ENCODE data around the gene RTN4R.

RTN4R gene

DNA sequence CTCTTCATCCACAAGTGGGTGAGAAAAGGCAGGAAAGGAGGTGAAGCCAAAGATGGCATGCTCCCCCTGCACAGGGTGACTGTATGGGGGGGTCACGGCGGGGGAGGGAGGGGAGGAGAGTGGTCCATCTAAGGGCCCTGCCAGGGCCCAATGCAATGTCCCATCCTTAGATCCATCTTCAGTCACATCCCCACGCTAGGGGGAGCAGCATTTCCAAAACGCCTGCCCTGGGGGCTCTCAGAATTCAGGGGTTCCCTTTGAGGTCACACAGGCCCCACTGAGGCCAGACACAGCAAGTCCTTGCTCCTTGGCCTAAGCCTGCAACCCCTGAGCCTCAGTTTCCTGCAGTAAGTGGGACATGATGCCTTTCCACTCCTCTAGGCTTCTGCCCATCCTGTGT, 52.4 kb downstream of the RTN4R start:
- Histone ChIP-seq H3K4me1 (peaks cover 4 to 36% (median 32%) of the 10 kb centered on the region in 4 donors), H3K36me3 (no peaks in the 10 kb centered on the region), H3K4me3 (no peak overlapping the region), H3K9me3 (peaks cover 0 to 6% (median 0%) of the 10 kb centered on the region in 3 donors), H3K27ac (no peak overlapping the region), H3K27me3 (no peaks in the 10 kb centered on the region)
- DNase-seq = no peak
- TF ChIP-seq, protein P1, sequence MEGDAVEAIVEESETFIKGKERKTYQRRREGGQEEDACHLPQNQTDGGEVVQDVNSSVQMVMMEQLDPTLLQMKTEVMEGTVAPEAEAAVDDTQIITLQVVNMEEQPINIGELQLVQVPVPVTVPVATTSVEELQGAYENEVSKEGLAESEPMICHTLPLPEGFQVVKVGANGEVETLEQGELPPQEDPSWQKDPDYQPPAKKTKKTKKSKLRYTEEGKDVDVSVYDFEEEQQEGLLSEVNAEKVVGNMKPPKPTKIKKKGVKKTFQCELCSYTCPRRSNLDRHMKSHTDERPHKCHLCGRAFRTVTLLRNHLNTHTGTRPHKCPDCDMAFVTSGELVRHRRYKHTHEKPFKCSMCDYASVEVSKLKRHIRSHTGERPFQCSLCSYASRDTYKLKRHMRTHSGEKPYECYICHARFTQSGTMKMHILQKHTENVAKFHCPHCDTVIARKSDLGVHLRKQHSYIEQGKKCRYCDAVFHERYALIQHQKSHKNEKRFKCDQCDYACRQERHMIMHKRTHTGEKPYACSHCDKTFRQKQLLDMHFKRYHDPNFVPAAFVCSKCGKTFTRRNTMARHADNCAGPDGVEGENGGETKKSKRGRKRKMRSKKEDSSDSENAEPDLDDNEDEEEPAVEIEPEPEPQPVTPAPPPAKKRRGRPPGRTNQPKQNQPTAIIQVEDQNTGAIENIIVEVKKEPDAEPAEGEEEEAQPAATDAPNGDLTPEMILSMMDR (IDR thresholded peaks at IDR 0.05) = no peak
- intact Hi-C loops (cut with DNase I; ENCODE audit: low total_unique reads) = no loop called here

DNA sequence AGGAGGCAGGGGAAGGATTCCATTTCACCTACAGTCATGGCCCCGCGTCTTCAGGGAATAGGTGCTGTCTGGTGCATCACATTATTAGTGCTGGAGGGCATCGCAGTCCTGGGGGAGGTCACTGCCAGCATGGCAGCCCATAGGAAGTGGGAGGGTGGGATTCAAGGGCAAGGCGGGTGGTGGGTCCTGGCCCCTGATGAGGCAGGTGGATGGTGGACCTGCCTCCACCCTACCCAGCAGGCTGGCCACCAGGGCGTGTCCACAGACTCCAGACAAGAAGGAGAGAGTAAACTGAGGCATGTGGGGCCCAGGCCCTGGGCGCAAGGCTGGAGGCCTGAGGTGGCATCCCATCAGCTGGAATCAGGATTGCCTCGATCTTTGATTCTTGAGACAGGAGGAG, 53.3 kb downstream of the RTN4R start:
- Histone ChIP-seq H3K27me3 (no peaks in the 10 kb centered on the region), H3K4me3 (no peak overlapping the region), H3K4me1 (peaks cover 4 to 43% (median 35%) of the 10 kb centered on the region in 4 donors), H3K36me3 (no peaks in the 10 kb centered on the region), H3K9me3 (peaks cover 0 to 5% (median 0%) of the 10 kb centered on the region in 3 donors), H3K27ac (no peak overlapping the region)
- no peak for DNase-seq
- TF ChIP-seq, protein P1 (IDR thresholded peaks at IDR 0.05) = no peak
- intact Hi-C loops (cut with DNase I; ENCODE audit: low total_unique reads) = no loop called here

DNA sequence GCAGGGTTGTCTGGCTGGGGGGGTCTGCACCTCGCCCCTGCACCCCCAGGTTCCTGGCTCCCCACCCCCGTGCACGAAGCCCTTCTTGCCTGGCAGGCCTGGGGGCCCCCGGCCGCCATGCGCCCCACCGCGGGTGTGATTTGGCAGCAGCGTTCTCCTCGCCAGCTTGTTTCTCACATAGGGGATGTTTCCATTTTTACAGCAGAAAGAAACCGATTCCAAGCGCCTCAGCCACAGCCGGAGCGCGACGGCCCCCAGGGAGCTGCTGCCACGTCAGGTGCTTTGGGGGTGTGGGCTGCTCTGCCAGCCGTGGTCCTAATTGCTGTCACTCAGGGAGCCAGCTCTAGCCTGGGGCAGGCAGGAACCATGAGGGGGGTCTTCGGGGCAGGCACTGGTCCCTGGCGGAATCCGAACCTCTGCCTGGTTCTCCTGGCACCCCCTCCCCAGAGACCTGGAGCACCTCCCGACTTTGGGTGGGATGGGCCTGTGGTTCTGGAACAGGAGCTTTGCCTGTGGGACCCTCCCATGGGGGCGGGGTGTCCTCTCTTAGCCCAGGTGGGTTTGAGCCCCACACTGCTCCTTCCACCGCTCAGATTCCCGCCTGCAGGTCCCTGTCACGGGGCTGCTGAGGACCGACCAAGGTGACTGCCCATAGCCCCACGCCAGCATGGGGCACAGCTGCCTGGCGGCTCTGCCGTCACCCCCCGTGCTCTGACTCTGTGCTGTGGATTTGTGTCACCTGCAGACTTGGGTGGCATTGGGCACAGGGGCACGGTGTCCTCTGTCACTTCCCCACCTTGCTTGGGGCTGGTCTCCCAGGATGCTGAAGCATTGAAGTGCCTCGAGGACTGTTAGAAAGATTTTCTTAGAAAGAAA, 54.0 kb downstream of the RTN4R start:
- TF ChIP-seq, protein P1 (IDR thresholded peaks at IDR 0.05) = no peak
- Histone ChIP-seq H3K27me3 (no peaks in the 10 kb centered on the region), H3K9me3 (no peaks in the 10 kb centered on the region), H3K36me3 (no peaks in the 10 kb centered on the region), H3K4me1 (peaks cover 4 to 49% (median 35%) of the 10 kb centered on the region in 4 donors), H3K4me3 (no peak overlapping the region), H3K27ac (no peak overlapping the region)
- no peak for DNase-seq
- intact Hi-C loops (cut with DNase I; ENCODE audit: low total_unique reads) = no loop called here

DNA sequence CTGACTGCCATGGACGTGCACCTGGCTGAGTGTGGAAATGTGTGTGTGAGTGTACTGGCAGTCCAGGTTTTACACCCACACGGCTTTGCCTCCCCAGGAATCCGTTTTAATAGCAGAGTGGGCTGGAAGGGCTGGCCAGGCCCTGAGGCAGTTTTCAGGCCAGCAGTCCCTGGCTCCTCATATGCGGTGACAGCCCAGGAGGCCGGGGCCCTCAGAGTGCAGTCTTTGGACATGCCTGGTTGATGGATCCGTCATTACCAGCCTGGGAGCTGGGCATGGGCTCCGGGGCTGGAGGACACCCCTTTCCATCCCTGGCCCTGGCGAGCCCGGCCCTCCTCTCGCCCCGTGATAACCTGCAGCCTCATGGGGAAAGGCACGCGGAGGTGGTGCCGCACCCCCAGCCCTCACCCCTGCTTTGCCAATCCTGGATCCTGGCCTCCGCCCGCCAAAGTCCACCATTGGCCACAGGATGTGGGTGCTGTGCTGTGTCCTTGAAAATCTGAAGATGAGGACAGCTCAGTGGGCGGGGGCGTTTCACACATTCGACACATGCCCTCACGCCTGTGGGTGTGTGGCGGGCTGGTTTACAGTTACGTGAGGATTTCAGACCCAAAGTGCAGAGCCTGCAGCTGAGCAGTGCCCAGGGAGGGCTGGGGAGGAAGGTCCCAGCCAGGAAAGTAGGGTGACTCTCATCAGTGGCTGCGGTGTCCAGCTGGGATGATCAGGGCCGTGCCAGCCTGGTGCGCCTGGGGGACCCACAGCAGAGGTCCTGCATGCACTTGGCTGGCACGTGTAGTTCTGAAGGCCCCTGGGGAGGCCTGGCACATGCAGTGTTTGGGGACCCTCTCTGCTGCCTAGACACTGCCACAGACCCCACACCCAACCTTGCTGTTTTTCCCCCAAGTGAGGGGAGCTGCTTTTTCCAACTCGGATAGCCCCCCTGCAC, 55.1 kb downstream of the RTN4R start:
- no peaks in the 10 kb centered on the region for H3K9me3 ChIP-seq
- H3K4me3 ChIP-seq = no peak overlapping the region
- TF ChIP-seq, protein P1 (IDR thresholded peaks at IDR 0.05) = no peak
- H3K36me3 ChIP-seq = no peaks in the 10 kb centered on the region
- H3K27ac ChIP-seq = no peak overlapping the region
- intact Hi-C loops (cut with DNase I; ENCODE audit: low total_unique reads) = no loop called here
- H3K4me1 ChIP-seq = peaks cover 4 to 49% (median 35%) of the 10 kb centered on the region in 4 donors
- no peaks in the 10 kb centered on the region for H3K27me3 ChIP-seq
- no peak for DNase-seq

DNA sequence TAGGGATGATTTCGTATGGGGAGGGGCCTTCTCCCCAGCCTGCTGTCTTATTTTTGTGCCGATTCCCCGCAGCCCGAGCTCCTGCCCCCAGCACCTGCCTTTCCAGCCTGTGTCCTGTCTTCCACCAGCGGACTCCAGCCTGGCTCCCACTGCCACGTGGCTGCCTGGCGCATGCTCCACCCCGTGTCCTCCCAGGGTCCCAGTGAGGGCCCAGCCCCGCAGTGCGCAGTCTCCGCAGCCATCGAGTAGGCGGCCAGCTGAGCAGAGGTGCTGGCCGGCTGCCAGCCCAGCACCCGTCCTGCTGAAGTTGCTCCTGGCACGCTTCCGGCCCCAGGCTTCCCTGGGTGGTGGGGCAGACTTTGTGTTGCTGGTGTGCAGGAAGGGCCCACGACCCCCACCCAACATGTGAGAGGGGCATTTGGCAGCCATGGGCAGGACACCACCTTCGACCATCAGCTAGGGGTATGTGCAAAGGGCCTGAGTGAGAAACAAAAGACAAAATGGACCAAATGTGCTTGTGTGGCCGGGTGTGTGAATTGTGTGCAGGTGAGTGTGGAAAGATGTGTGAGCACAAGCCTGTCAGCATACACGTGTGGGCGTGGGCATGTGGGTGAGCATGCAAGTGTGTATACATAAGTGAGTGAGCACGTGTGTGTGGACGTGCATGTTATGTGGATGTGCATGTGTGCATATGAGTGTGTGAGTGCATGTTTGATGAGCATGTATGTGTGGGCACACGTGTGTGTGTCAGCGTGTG, 55.9 kb downstream of the RTN4R start:
- DNase-seq = peak in 1 of 2 donors; percentile 84
- intact Hi-C loops (cut with DNase I; ENCODE audit: low total_unique reads) = no loop called here

More for the DNA sequence above, 55.9 kb downstream of the RTN4R start:
- Histone ChIP-seq H3K9me3 (no peaks in the 10 kb centered on the region), H3K27me3 (no peaks in the 10 kb centered on the region), H3K27ac (no peak overlapping the region), H3K4me3 (no peak overlapping the region), H3K36me3 (no peaks in the 10 kb centered on the region), H3K4me1 (peaks cover 4 to 56% (median 35%) of the 10 kb centered on the region in 4 donors)
- TF ChIP-seq, protein P1 (IDR thresholded peaks at IDR 0.05) = no peak
